ENCODE data around the gene ALK. TPM values are rescaled to one million over a fixed set of nuclear protein-coding genes. Genes with fewer than 3 reads are reported as not detected.

The ALK gene
- polyA plus RNA-seq, 2 of the 4 experiments (the other 2 are of a cell fraction), result not detected

- CTCF ChIA-PET, result interaction anchor here (0.6 to 2.7 kb wide), 5 partner anchors 11 to 145 kb away, joined by 3 to 11 read pairs (median 4); no protein-coding TSS in a partner anchor
- POLR2A ChIA-PET, result no interaction called here
- no peak overlapping the region for H3K4me3 ChIP-seq
- no peak for ATAC-seq
- FAIRE-seq, result no peak
- DNase-seq (ENCODE audit: low read depth in 1 of 2, low spot score in 1 of 2), result no peak
- no peaks in the 10 kb centered on the region for H3K4me1 ChIP-seq
- no peak overlapping the region for H3K4me2 ChIP-seq
- WGBS (ENCODE audit: missing lambda C conversion rate), result 55% methylated on average over 5 of the region's 5 CpGs
- no peaks in the 10 kb centered on the region for H3K9me3 ChIP-seq
- H3K27ac ChIP-seq, result no peak overlapping the region
- TF ChIP-seq FOSB (CRISPR knock-in tag; IDR thresholded peaks at IDR 0.05) (no peak), CBX8 (IDR thresholded peaks at IDR 0.05) (no peak), ZSCAN20 (CRISPR knock-in tag; IDR thresholded peaks at IDR 0.05) (no peak), CHD4 (IDR thresholded peaks at IDR 0.05; ENCODE audit: borderline replicate concordance) (no peak), EHMT2 (IDR thresholded peaks at IDR 0.05; ENCODE audit: low read depth) (no peak), RARB (CRISPR knock-in tag; IDR thresholded peaks at IDR 0.05) (no peak), NR3C1 (IDR thresholded peaks at IDR 0.05) (no peak), POLR2A (IDR thresholded peaks at IDR 0.05; ENCODE audit: low read length) (no peak), MAX (IDR thresholded peaks at IDR 0.05) (no peak), CTCF (IDR thresholded peaks at IDR 0.05) (no peak), EHF (CRISPR knock-in tag; IDR thresholded peaks at IDR 0.05) (no peak)
- TF ChIP-seq, protein P1, sequence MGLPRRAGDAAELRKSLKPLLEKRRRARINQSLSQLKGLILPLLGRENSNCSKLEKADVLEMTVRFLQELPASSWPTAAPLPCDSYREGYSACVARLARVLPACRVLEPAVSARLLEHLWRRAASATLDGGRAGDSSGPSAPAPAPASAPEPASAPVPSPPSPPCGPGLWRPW (IDR thresholded peaks at IDR 0.05), result no peak
- TF ChIP-seq, protein P2, sequence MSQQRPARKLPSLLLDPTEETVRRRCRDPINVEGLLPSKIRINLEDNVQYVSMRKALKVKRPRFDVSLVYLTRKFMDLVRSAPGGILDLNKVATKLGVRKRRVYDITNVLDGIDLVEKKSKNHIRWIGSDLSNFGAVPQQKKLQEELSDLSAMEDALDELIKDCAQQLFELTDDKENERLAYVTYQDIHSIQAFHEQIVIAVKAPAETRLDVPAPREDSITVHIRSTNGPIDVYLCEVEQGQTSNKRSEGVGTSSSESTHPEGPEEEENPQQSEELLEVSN (IDR thresholded peaks at IDR 0.05; ENCODE audit: borderline replicate concordance, low read depth), result no peak
These were observed 649.1 kb downstream of the ALK start for GRCh38 chr2:29272311-29272710.

DNA sequence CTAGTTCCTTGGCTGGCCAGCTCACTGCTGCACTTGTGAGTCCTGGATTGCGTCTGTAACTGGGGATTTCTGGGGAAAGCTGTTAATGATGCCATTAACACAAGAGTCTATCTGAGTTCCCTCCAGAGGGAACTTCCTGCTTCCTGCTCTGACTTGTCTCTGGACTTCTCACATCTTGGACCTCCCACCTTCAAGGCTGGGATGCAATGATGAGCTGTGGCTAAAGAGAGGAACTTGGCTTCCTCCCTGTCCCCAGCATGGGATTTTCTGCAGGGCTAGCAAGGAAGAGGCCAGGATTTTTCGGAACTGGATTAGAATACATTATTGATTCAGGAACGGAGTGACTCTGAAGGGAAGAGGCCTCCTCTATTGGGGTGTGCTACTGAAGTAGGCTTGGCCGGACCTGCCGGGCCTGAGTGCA is 650.7 kb downstream of the ALK start:
- Histone ChIP-seq H3K4me2 (no peak overlapping the region), H3K4me1 (no peaks in the 10 kb centered on the region), H3K4me3 (no peak overlapping the region), H3K27ac (no peak overlapping the region), H3K9me3 (no peaks in the 10 kb centered on the region)
- ChIA-PET CTCF (interaction anchor here (0.6 to 2.7 kb wide), 4 partner anchors 10 to 650 kb away, joined by 3 to 11 read pairs (median 3); no protein-coding TSS in a partner anchor), POLR2A (no interaction called here)
- ATAC-seq, result no peak
- FAIRE-seq, result no peak
- no peak for TF ChIP-seq RCOR1 (IDR thresholded peaks at IDR 0.05; ENCODE audit: low read depth, low read length)
- no peak for TF ChIP-seq MAFK (IDR thresholded peaks at IDR 0.05; ENCODE audit: partially characterized antibody)
- no peak for TF ChIP-seq RNF2 (IDR thresholded peaks at IDR 0.05; ENCODE audit: borderline replicate concordance, low read depth)
- TF ChIP-seq SMC3 (IDR thresholded peaks at IDR 0.05), result no peak
- no peak for TF ChIP-seq ZSCAN20 (CRISPR knock-in tag; IDR thresholded peaks at IDR 0.05)
- no peak for TF ChIP-seq ZC3H11A (IDR thresholded peaks at IDR 0.05)
- TF ChIP-seq KDM1A (IDR thresholded peaks at IDR 0.05; ENCODE audit: low read depth), result no peak
- no peak for TF ChIP-seq CBX2 (IDR thresholded peaks at IDR 0.05; ENCODE audit: borderline replicate concordance, low read depth)
- no peak for TF ChIP-seq CBX8 (IDR thresholded peaks at IDR 0.05)
- TF ChIP-seq ATOH8 (CRISPR knock-in tag; IDR thresholded peaks at IDR 0.05; ENCODE audit: low read depth), result no peak
- no peak for TF ChIP-seq NR3C1 (IDR thresholded peaks at IDR 0.05)
- no peak for TF ChIP-seq JUN (IDR thresholded peaks at IDR 0.05)
- no peak for TF ChIP-seq ZFP36 (IDR thresholded peaks at IDR 0.05; ENCODE audit: borderline replicate concordance, partially characterized antibody)
- no peak for TF ChIP-seq ZNF302 (CRISPR knock-in tag; IDR thresholded peaks at IDR 0.05)
- TF ChIP-seq RFX5 (IDR thresholded peaks at IDR 0.05), result no peak
- TF ChIP-seq POLR2A (IDR thresholded peaks at IDR 0.05; ENCODE audit: low read length), result no peak
- no peak for TF ChIP-seq USF2 (IDR thresholded peaks at IDR 0.05)
- TF ChIP-seq, protein P3, sequence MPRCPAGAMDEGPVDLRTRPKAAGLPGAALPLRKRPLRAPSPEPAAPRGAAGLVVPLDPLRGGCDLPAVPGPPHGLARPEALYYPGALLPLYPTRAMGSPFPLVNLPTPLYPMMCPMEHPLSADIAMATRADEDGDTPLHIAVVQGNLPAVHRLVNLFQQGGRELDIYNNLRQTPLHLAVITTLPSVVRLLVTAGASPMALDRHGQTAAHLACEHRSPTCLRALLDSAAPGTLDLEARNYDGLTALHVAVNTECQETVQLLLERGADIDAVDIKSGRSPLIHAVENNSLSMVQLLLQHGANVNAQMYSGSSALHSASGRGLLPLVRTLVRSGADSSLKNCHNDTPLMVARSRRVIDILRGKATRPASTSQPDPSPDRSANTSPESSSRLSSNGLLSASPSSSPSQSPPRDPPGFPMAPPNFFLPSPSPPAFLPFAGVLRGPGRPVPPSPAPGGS (IDR thresholded peaks at IDR 0.05), result no peak
- TF ChIP-seq NPAS2 (CRISPR knock-in tag; IDR thresholded peaks at IDR 0.05; ENCODE audit: borderline replicate concordance), result no peak
- DNase-seq (ENCODE audit: low read depth in 1 of 2, low spot score in 1 of 2), result no peak
- 59% methylated on average over 5 of the region's 5 CpGs for WGBS (ENCODE audit: missing lambda C conversion rate)

Measured in A549 (cell line).